ENCODE results near the gene PARD3.

Gene PARD3

DNA sequence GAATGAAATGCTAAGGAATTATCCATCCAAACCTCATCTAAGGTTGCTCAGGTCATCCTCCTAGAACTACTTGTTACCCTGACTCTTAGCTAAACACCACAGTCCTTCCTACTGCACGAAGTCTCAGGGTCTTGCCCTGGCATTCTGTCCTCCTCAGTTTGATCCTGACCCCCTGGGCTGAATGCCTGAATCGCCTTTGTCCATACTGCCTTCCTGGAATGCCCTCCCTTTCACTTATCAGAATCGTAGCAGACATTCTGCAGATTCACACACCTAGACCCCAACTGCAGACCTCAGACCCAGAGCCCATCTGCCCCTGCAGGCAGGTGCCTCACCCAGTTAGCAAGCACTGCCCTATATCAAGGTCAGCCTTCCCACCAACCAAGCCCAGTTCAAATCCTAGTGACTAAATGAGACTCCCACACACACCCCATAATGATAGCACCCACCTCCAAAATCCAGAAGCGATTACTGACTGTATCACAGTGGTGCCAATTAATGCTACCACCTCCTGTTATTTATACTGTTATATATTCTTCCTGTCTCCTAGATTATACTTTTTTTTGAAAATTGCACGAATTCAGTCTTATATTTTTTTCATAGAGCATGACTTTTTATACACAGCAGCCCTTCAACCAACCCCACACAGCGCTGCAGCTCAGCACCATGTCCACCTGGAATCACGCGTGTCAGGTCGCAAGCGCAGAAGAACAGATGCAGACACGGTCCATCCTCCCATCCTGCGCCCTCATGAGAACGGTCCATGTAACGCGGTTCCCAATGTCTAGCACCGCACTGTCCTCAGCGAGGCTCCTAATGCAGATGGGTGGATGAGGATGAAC, 3.7 kb downstream of the PARD3 start:
- no peak overlapping the region for H3K4me3 ChIP-seq (ENCODE audit: low read depth, low read length)
- no peak for DNase-seq (ENCODE audit: low read depth)
- TF ChIP-seq, protein P1, sequence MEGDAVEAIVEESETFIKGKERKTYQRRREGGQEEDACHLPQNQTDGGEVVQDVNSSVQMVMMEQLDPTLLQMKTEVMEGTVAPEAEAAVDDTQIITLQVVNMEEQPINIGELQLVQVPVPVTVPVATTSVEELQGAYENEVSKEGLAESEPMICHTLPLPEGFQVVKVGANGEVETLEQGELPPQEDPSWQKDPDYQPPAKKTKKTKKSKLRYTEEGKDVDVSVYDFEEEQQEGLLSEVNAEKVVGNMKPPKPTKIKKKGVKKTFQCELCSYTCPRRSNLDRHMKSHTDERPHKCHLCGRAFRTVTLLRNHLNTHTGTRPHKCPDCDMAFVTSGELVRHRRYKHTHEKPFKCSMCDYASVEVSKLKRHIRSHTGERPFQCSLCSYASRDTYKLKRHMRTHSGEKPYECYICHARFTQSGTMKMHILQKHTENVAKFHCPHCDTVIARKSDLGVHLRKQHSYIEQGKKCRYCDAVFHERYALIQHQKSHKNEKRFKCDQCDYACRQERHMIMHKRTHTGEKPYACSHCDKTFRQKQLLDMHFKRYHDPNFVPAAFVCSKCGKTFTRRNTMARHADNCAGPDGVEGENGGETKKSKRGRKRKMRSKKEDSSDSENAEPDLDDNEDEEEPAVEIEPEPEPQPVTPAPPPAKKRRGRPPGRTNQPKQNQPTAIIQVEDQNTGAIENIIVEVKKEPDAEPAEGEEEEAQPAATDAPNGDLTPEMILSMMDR (IDR thresholded peaks at IDR 0.05; ENCODE audit: low read depth, low read length, missing control alignments): no peak

DNA sequence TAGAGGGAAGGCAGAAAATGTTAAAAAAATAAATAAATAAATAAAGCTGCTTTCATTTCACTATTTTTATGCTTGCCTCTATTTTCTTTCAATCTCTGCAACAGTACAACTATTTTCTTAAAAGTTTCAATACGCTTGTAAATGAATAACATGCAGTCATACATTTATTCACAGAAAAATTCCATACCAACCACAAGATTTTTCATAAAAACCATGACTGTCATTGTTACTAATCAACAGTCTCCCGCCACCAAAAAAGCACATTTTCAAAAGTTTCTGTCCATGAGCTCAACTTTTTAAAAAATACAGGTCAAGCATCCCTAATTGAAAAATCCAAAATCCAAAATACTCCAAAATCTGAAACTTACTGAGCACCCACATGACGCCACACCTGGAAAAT, 5.3 kb downstream of the PARD3 start:
- H3K4me3 ChIP-seq (ENCODE audit: low read depth, low read length): no peak overlapping the region
- TF ChIP-seq, protein P1 (IDR thresholded peaks at IDR 0.05; ENCODE audit: low read depth, low read length, missing control alignments): no peak
- DNase-seq (ENCODE audit: low read depth): no peak

DNA sequence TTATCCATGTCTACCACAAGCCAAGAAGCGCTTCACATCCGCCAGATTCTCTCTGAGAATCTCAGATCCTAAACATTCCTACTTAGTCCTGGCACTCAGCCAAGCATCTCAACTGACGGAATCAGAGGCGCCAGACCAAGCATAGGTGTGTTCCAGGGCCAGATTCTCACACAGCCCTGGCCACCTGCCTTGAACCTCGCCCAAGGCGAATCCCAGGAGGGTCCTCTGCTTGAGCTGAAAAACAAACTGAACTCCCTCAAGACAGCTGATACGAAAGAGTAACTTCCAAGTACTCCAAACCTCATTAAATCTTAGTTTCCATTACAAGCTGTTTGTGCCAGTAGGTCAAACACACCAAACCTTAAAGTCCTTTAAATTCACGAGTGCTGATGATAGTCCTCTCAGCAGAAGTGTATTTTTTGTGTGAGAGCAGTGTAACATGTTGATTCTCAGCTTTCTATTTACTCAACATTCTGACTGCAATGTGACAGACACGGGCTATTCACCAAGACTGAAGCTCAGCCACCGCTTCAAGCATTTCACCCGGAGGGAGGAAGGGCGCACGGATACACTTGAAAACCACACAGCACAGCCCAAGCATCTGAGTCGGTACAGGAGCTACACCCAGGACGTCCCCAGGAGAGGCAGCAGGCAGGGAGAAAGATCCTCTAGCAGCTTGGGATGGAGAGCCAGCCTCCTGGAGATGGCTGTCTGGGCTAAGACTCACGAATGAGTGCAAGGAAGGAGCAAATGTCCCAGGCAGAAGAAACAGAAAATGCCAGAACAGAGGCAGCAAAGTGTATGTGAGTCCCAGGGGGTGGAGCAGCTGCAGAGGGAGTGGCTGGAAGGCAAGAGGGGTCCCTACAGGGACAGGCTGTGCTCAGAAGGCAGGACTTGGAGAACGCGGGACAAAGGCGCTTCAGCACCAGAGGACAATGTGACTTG, 6.0 kb downstream of the PARD3 start:
- TF ChIP-seq, protein P1 (IDR thresholded peaks at IDR 0.05; ENCODE audit: low read depth, low read length, missing control alignments): no peak
- H3K4me3 ChIP-seq (ENCODE audit: low read depth, low read length): no peak overlapping the region
- no peak for DNase-seq (ENCODE audit: low read depth)

- no peak for DNase-seq (ENCODE audit: low read depth)
- no peak overlapping the region for H3K4me3 ChIP-seq (ENCODE audit: low read depth, low read length)
- TF ChIP-seq, protein P1 (IDR thresholded peaks at IDR 0.05; ENCODE audit: low read depth, low read length, missing control alignments): no peak
Measured at GRCh38 chr10:34808336-34808735, 6.8 kb downstream of the PARD3 start.

DNA sequence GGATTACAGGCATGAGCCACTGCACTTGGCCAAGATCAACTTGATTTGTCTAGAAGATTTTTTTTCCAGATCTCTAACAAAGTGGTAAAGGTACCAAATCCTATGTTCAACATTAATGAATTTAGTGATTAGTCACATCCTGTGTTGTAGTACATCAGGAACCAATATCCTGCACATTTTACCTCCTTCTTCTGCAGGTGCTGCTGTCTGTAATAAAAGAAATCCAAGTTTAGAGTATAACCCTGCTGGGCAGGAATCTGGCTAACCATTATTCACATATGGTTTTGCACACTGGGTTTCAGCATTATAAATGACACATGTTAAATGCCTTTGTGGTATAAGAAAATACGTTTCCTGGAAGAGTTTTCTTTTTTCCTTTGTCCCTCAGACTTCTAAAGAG, 10.8 kb downstream of the PARD3 start:
- TF ChIP-seq, protein P1 (IDR thresholded peaks at IDR 0.05; ENCODE audit: low read depth, low read length, missing control alignments): no peak
- no peak for DNase-seq (ENCODE audit: low read depth)
- no peak overlapping the region for H3K4me3 ChIP-seq (ENCODE audit: low read depth, low read length)

DNA sequence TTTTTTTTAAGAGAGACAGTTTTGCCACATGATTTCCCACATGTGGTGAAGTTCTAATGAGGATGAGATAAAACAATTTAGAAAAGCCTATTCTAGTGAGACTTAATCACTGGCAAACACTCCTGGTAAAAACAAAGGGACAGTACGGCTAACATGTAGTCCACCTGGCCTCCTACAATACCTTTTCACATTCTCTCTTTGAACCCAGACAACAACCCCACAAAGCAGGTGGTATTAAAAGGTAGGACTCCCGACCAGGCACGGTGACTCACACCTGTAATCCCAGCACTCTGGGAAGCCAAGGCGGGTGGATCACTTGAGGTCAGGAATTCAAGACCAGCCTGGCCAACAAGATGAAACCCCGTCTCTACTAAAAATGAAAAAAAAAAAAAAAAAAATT, 12.4 kb downstream of the PARD3 start:
- no peak overlapping the region for H3K4me3 ChIP-seq (ENCODE audit: low read depth, low read length)
- TF ChIP-seq, protein P1 (IDR thresholded peaks at IDR 0.05; ENCODE audit: low read depth, low read length, missing control alignments): no peak
- no peak for DNase-seq (ENCODE audit: low read depth)

Measured in GM12864 (cell line).